ENCODE data around the gene EPOP. TPM values are rescaled to one million over a fixed set of nuclear protein-coding genes. Genes with fewer than 3 reads are reported as not detected.

EPOP gene
- total RNA-seq, 1 experiment from 2014 or later = 8.4 TPM

DNA sequence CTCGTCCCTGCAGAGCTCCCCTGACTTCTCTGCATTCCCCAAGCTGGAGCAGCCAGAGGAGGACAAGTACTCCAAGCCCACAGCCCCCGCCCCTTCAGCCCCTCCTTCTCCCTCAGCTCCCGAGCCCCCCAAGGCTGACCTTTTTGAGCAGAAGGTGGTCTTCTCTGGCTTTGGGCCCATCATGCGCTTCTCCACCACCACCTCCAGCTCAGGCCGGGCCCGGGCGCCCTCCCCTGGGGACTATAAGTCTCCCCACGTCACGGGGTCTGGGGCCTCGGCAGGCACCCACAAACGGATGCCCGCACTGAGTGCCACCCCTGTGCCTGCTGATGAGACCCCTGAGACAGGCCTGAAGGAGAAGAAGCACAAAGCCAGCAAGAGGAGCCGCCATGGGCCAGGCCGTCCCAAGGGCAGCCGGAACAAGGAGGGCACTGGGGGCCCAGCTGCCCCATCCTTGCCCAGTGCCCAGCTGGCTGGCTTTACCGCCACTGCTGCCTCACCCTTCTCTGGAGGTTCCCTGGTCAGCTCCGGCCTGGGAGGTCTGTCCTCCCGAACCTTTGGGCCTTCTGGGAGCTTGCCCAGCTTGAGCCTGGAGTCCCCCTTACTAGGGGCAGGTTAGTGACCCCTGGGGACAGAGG, 41.7 kb upstream of the EPOP start:
- H3K79me2 ChIP-seq (ENCODE audit: low read depth) = no peaks in the 10 kb centered on the region
- no peaks in the 10 kb centered on the region for H3K9me2 ChIP-seq (ENCODE audit: insufficient read depth)
- intact Hi-C loops (cut with micrococcal nuclease; ENCODE audit: unreplicated experiment) = no loop called here
- no peak for TF ChIP-seq EZH2 (IDR thresholded peaks at IDR 0.05; ENCODE audit: low read depth)
- TF ChIP-seq, protein P1, sequence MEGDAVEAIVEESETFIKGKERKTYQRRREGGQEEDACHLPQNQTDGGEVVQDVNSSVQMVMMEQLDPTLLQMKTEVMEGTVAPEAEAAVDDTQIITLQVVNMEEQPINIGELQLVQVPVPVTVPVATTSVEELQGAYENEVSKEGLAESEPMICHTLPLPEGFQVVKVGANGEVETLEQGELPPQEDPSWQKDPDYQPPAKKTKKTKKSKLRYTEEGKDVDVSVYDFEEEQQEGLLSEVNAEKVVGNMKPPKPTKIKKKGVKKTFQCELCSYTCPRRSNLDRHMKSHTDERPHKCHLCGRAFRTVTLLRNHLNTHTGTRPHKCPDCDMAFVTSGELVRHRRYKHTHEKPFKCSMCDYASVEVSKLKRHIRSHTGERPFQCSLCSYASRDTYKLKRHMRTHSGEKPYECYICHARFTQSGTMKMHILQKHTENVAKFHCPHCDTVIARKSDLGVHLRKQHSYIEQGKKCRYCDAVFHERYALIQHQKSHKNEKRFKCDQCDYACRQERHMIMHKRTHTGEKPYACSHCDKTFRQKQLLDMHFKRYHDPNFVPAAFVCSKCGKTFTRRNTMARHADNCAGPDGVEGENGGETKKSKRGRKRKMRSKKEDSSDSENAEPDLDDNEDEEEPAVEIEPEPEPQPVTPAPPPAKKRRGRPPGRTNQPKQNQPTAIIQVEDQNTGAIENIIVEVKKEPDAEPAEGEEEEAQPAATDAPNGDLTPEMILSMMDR (conservative IDR thresholded peaks at IDR 0.05) = no peak
- no peak overlapping the region for H2AFZ ChIP-seq
- H3K4me2 ChIP-seq = no peak overlapping the region
- H3K27me3 ChIP-seq (ENCODE audit: insufficient read depth, low read depth) = no peaks in the 10 kb centered on the region
- no peaks in the 10 kb centered on the region for H3K4me1 ChIP-seq (replicated peaks; ENCODE audit: insufficient read depth)
- H3K9me3 ChIP-seq (ENCODE audit: insufficient read depth, low read depth) = no peaks in the 10 kb centered on the region
- H3K36me3 ChIP-seq (ENCODE audit: low read depth) = peaks cover 6% of the 10 kb centered on the region; the same call in 1 of the 2 replicates
- DNase-seq = no peak
- H3F3A ChIP-seq (ENCODE audit: insufficient read depth, low read depth) = peaks cover 37% of the 10 kb centered on the region; the same call in 1 of the 2 replicates
- CTCF ChIA-PET = interaction anchor here (0.7 kb wide), 1 partner anchor 39 kb away, joined by 3 read pairs; no protein-coding TSS in a partner anchor
- no peaks in the 10 kb centered on the region; the same call in none of the 2 replicates for H4K20me1 ChIP-seq (ENCODE audit: insufficient read depth)
- no peak overlapping the region for H3K4me3 ChIP-seq
- POLR2A ChIA-PET (ENCODE audit: unreplicated experiment) = no interaction called here
- H3K27ac ChIP-seq = no peak overlapping the region
- no TSS peak for BruUV-seq (replicated peaks)

DNA sequence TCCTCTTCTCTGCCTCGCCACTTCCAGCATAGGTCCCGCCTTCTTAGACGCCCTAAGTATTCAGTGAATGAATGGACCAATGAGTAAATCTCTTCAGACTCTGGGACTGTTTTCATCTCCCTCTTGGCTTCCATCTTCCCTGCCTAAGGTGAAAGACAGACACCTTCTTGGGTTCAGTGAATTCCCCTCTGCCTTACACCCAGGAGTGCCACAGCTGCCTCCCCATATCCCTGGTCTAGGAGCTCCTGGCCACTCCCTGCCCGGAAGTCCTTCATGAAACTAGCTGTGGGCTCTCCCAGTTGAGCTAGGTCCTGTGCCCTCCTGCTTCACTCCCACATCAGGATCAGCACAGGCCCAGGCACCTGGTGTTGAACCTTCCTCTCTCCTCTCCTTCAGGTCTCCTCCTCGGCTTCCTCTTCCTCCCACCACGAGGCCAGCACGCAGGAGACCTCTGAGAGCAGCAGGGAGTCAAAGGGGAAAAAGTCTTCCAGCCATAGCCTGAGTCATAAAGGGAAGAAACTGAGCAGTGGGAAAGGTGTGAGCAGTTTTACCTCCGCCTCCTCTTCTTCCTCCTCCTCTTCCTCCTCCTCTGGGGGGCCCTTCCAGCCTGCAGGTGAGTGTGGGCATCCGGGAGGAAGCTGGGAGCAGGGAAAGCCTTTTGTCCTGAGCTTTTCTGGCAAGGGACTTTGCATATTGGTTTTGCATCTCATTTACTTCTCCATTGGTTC, 40.6 kb upstream of the EPOP start:
- Histone ChIP-seq H4K20me1 (ENCODE audit: insufficient read depth) (peaks cover 7% of the 10 kb centered on the region), H3K27ac (no peak overlapping the region), H3K36me3 (ENCODE audit: low read depth) (peaks cover 6% of the 10 kb centered on the region; the same call in 1 of the 2 replicates), H2AFZ (no peak overlapping the region), H3K27me3 (ENCODE audit: insufficient read depth, low read depth) (no peaks in the 10 kb centered on the region), H3K4me2 (no peak overlapping the region), H3K79me2 (ENCODE audit: low read depth) (no peaks in the 10 kb centered on the region; the same call in 1 of the 2 replicates), H3F3A (ENCODE audit: insufficient read depth, low read depth) (peaks cover 33% of the 10 kb centered on the region; the same call in 1 of the 2 replicates), H3K9me3 (ENCODE audit: insufficient read depth, low read depth) (no peaks in the 10 kb centered on the region), H3K4me1 (replicated peaks; ENCODE audit: insufficient read depth) (no peaks in the 10 kb centered on the region), H3K4me3 (no peak overlapping the region), H3K9me2 (ENCODE audit: insufficient read depth) (no peaks in the 10 kb centered on the region)
- CTCF ChIA-PET = no interaction called here
- intact Hi-C loops (cut with micrococcal nuclease; ENCODE audit: unreplicated experiment) = no loop called here
- BruUV-seq (replicated peaks) = no TSS peak
- TF ChIP-seq EZH2 (IDR thresholded peaks at IDR 0.05; ENCODE audit: low read depth) = no peak
- TF ChIP-seq, protein P1 (conservative IDR thresholded peaks at IDR 0.05) = no peak
- no peak for DNase-seq
- POLR2A ChIA-PET (ENCODE audit: unreplicated experiment) = interaction anchor here (0.6 kb wide), 1 partner anchor 36 kb away, joined by 3 read pairs; no protein-coding TSS in a partner anchor

DNA sequence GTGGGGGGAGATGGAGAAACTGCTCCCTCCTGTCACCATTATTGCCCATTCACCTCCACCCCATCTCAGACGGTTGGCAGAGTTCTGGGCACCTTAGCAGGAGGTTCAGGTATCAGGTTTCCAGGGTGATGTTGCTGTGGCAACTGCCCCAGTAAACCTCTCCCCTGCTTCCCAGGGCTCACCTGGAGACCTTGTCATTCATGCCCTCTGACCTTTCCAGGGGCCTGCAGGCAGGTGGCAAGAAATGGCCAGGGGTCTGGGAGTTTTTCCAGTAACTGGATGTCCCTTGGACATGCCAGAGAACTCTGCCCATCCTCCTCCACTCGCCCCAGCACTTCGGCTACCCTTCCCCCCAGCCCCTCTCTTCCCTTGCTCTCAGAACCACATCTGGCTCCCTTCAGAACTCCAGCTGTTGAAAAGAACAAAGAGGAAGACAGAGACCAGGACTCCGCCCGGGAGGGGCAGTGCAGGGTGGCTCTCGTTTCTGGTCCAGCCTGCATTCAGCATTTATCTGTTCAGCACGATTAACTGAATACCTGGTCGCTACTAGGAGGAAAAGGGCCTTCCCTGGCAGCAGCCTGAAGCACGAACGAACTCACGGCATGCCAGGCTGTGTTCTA, 38.8 kb upstream of the EPOP start:
- no peak overlapping the region for H3K4me2 ChIP-seq
- H3K27me3 ChIP-seq (ENCODE audit: insufficient read depth, low read depth) = no peaks in the 10 kb centered on the region
- H2AFZ ChIP-seq = no peak overlapping the region
- peaks cover 12% of the 10 kb centered on the region for H3K36me3 ChIP-seq (ENCODE audit: low read depth)
- no peak overlapping the region for H3K4me3 ChIP-seq
- peaks cover 6% of the 10 kb centered on the region; the same call in 1 of the 2 replicates for H3K79me2 ChIP-seq (ENCODE audit: low read depth)
- H3K9me3 ChIP-seq (ENCODE audit: insufficient read depth, low read depth) = no peaks in the 10 kb centered on the region
- peaks cover 14% of the 10 kb centered on the region for H4K20me1 ChIP-seq (ENCODE audit: insufficient read depth)
- CTCF ChIA-PET = no interaction called here
- intact Hi-C loops (cut with micrococcal nuclease; ENCODE audit: unreplicated experiment) = no loop called here
- no peaks in the 10 kb centered on the region for H3K9me2 ChIP-seq (ENCODE audit: insufficient read depth)
- DNase-seq = no peak
- BruUV-seq (replicated peaks) = no TSS peak
- no peaks in the 10 kb centered on the region for H3K4me1 ChIP-seq (replicated peaks; ENCODE audit: insufficient read depth)
- H3F3A ChIP-seq (ENCODE audit: insufficient read depth, low read depth) = peaks cover 30% of the 10 kb centered on the region; the same call in 1 of the 2 replicates
- POLR2A ChIA-PET (ENCODE audit: unreplicated experiment) = no interaction called here
- H3K27ac ChIP-seq = no peak overlapping the region
- TF ChIP-seq EZH2 (IDR thresholded peaks at IDR 0.05; ENCODE audit: low read depth) = no peak
- TF ChIP-seq, protein P1 (conservative IDR thresholded peaks at IDR 0.05) = no peak
